ENCODE measurements around the gene UCHL3.

GRCh38 chr13:75639454-75639853, 89.9 kb downstream of the UCHL3 start:
- TF ChIP-seq, protein P1, sequence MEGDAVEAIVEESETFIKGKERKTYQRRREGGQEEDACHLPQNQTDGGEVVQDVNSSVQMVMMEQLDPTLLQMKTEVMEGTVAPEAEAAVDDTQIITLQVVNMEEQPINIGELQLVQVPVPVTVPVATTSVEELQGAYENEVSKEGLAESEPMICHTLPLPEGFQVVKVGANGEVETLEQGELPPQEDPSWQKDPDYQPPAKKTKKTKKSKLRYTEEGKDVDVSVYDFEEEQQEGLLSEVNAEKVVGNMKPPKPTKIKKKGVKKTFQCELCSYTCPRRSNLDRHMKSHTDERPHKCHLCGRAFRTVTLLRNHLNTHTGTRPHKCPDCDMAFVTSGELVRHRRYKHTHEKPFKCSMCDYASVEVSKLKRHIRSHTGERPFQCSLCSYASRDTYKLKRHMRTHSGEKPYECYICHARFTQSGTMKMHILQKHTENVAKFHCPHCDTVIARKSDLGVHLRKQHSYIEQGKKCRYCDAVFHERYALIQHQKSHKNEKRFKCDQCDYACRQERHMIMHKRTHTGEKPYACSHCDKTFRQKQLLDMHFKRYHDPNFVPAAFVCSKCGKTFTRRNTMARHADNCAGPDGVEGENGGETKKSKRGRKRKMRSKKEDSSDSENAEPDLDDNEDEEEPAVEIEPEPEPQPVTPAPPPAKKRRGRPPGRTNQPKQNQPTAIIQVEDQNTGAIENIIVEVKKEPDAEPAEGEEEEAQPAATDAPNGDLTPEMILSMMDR (conservative IDR thresholded peaks at IDR 0.05; ENCODE audit: low read depth, low read length), result no peak
- no peak for TF ChIP-seq EZH2 (IDR thresholded peaks at IDR 0.05; ENCODE audit: borderline replicate concordance, low read depth, low read length, poor library complexity, severe bottlenecking)
